HEK293 (cell line): ENCODE data around the gene LAMA4.

ENCODE experiments used
- ZNF658 ChIP-seq: fragments of 450-650 bp; formaldehyde crosslinking; IDR thresholded peaks from 2 replicates; pipeline ENCODE4; 2016; ENCODE audit warnings: missing biosample characterization, missing genetic modification characterization
- ZNF660 ChIP-seq: fragments of 450-650 bp; IDR thresholded peaks from 2 replicates; pipeline ENCODE4 v1.5.1; 2018; ENCODE audit warnings: missing biosample characterization, mild to moderate bottlenecking, missing genetic modification characterization
- TF ChIP-seq, protein P1 (sequence below): fragments of 450-650 bp; formaldehyde crosslinking; IDR thresholded peaks from 2 replicates; pipeline ENCODE4 v1.5.1; 2016; ENCODE audit warnings: missing biosample characterization, missing genetic modification characterization

DNA sequence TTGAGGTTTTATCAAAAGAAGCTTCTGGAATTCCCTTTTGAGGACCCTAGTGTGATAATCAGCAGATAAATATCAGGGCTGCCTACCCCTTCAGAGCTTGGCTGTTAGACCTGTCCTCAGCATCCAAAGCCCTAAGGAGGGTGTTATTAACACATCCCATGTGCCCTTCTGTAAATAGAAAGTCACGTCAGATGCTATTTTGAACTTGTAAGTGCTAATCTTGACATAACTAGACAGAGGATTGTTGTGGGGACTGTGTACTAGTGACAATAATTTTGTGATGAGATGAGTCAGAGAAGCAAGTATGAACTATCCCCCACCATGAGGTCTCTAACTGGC is 4.9 kb upstream of the LAMA4 start:
- TF ChIP-seq, protein P1, sequence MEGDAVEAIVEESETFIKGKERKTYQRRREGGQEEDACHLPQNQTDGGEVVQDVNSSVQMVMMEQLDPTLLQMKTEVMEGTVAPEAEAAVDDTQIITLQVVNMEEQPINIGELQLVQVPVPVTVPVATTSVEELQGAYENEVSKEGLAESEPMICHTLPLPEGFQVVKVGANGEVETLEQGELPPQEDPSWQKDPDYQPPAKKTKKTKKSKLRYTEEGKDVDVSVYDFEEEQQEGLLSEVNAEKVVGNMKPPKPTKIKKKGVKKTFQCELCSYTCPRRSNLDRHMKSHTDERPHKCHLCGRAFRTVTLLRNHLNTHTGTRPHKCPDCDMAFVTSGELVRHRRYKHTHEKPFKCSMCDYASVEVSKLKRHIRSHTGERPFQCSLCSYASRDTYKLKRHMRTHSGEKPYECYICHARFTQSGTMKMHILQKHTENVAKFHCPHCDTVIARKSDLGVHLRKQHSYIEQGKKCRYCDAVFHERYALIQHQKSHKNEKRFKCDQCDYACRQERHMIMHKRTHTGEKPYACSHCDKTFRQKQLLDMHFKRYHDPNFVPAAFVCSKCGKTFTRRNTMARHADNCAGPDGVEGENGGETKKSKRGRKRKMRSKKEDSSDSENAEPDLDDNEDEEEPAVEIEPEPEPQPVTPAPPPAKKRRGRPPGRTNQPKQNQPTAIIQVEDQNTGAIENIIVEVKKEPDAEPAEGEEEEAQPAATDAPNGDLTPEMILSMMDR (tag by site-specific recombination) = no peak
- TF ChIP-seq ZNF658 (tag by site-specific recombination) (no peak), ZNF660 (tag by site-specific recombination) (no peak)
